Panc1 (cell line): ENCODE data around the gene SCYGR3.

Source experiments
- POLR2AphosphoS5 ChIP-seq: IDR thresholded peaks from 2 replicates; pipeline ENCODE4 v1.6.1; 2012; ENCODE audit warnings: mild to moderate bottlenecking, low read depth, low read length, moderate library complexity
- TF ChIP-seq, protein P1 (sequence below): fragments of 450-650 bp; IDR thresholded peaks from 2 replicates; pipeline ENCODE4 v1.5.1; 2017; ENCODE audit warnings: mild to moderate bottlenecking

DNA sequence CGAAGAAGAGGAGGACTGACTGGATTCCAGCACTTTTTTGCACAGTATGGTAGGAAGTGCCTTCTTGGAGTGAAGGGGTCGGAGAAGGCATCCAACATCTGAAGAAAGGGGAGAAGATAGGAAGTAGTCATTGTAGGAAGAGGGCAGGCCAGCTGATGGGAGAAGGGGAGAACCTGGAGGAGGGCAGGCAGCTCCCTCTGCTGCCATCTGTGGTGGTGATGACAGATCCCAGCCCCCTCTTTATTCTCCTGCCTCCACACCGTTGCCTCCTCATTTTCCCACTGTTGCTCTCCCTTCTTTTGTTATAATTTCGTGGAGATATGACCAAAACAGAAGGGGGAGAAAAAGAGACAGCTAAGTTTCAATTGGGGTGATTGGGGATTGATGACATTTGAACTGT, 18.8 kb downstream of the SCYGR3 start:
- TF ChIP-seq, protein P1, sequence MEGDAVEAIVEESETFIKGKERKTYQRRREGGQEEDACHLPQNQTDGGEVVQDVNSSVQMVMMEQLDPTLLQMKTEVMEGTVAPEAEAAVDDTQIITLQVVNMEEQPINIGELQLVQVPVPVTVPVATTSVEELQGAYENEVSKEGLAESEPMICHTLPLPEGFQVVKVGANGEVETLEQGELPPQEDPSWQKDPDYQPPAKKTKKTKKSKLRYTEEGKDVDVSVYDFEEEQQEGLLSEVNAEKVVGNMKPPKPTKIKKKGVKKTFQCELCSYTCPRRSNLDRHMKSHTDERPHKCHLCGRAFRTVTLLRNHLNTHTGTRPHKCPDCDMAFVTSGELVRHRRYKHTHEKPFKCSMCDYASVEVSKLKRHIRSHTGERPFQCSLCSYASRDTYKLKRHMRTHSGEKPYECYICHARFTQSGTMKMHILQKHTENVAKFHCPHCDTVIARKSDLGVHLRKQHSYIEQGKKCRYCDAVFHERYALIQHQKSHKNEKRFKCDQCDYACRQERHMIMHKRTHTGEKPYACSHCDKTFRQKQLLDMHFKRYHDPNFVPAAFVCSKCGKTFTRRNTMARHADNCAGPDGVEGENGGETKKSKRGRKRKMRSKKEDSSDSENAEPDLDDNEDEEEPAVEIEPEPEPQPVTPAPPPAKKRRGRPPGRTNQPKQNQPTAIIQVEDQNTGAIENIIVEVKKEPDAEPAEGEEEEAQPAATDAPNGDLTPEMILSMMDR, result no peak
- no peak for TF ChIP-seq POLR2AphosphoS5
